Stomach (tissue), 4 donors: ENCODE results near the gene MICAL2.

Source experiments
- CTCF ChIP-seq, 7 experiments: fragments of 450-650 bp in 4 of 7; fragments of 200-600 bp in 3 of 7; sonication (generic) in 3 of 7; IDR thresholded peaks; one replicate each; pipeline ENCODE4 v1.5.1; 2016 to 2019; ENCODE audit warnings: antibody characterized with exemption in 7 of 7, control low read depth in 2 of 7, mild to moderate bottlenecking in 1 of 7
- POLR2A ChIP-seq, 4 donors: fragments of 450-650 bp; IDR thresholded peaks; one replicate each; pipeline ENCODE4 v1.6.1; 2016; ENCODE audit warnings: antibody characterized with exemption in 4 of 4, control low read depth in 2 of 4, mild to moderate bottlenecking in 1 of 4, moderate library complexity in 1 of 4

GRCh38 chr11:12119502-12119901 is 9.1 kb downstream of the MICAL2 start:
- TF ChIP-seq POLR2A (IDR thresholded peaks at IDR 0.05) (no peak), CTCF (IDR thresholded peaks at IDR 0.05) (no peak)
